SIG-M5 treated with dmso at 0.1 percent for 504 hours (cell line): ENCODE results near the gene CDPF1.
"Not testable (repeated sequence)": the region's sequence is repeated elsewhere in the genome, so short reads cannot be mapped to it uniquely, and the experiment has no call there.

Experiments used
- DNase-seq: peaks from one replicate; lab custom pipeline; 2025; ENCODE audit not compliant: unreplicated experiment; lab: John Stamatoyannopoulos, UW

Gene CDPF1

GRCh38 chr22:46226577-46226976 is 23.5 kb downstream of the CDPF1 start:
- no peak for DNase-seq

DNA sequence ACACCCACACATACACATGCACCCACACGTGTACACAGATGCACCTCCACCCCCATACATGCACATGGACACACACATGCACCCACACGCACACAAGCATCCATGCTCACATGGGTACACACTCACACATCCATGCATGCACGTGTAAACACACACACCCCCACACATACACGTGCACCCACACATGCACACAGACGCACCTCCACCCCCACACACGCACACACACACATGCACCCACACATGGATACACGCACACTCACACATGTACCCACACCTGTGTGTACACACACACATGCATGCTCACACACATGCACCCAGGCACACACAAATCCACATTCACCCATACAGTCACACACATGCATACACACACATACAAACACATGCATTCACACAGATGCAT is 24.5 kb downstream of the CDPF1 start:
- DNase-seq = no peak

DNA sequence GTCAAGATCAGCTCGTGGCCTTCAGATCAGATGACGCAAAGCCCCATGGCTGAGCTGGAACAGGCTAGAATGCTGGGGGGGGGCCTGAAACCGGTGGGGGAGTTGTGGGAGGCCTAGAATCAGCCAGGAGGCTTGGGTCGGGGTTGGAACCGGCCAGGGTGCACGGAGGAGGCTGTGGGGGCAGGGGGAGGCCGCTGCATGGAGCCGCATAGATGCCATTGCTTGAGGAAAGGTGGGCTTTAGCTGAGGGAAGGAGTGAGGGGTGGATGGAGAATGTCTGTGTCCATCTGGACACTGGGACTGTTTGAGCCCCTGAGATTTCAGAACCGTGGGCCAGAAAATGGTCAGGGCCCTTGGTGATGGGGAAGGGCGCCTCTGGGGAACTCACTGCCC is 25.2 kb downstream of the CDPF1 start:
- DNase-seq = no peak

GRCh38 chr22:46224044-46224897 is 25.8 kb downstream of the CDPF1 start:
- no peak for DNase-seq

DNA sequence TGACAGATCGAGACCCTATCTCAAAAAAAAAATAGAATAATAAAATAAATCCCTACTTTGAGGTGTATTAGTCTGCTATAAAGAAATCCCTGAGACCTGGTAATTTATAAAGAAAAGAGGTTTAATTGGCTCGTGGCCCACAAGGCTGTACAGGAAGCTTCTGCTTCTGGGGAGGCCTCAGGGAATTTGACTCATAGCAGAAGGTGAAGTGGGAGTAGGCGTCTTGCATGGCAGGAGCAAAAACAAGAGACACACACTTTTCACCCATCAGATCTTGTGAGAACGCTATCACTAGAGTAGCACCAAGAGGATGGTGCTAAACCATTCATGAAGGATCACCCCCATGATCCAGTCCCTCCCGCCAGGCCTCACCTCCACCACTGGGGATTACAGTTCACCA is 29.2 kb downstream of the CDPF1 start:
- no peak for DNase-seq

DNA sequence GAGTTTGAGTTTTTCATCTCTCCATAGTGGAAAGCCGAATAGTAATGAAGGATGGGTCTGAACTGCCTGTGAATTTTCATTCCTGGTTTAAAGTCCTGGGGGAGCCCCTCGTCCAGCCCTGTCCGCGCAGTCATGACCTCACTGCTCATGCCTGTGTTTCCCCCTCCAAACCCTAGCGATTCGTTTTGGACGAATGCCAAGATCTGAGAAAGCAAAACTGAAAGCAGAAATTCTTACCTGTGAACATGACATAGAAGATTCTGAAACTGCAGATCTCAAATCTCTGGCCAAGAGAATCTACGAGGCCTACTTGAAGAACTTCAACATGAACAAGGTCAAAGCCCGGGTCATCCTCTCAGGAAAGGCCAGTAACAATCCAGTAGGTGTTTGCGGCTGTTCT is 30.5 kb downstream of the CDPF1 start:
- DNase-seq = no peak

DNA sequence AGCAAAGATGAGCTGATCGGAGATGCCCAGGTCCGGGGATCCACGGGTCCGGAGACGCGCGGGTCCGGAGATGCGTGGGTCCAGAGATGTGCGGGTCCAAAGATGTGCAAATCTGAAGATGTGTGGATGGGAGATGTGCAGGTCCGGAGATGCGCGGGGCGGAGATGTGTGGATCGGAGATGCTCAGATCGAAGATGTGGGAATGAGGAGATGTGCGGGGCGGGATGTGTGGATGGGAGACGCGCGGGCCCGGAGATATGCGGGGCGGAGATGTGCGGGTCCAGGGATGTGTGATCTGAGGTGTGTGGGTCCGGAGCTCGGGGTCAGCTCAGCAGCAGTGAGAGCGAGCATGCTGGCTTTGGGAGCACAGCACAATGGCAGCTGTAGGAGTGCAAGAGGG is 35.5 kb downstream of the CDPF1 start:
- no peak for DNase-seq

DNA sequence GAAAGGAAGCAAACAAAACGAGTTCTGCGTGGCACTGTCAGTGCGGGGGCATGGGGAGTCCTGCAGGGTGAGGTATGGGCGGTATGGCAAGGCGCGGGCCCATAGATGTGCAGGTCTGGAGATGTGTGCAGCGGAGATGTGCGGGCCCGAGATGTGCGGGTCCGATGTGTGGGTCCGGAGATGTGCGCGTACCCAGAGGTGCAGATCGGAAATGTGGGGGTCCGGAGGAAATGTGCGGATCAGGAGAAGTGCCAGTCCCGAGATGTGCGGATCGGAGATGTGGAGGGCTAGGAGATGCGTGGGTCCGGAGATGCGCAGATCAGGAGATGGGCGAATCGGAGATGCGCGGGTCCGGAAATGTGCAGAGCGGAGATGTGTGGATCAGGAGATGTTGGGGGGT is 35.9 kb downstream of the CDPF1 start:
- DNase-seq = no peak

GRCh38 chr22:46213052-46213451 is 37.0 kb downstream of the CDPF1 start:
- DNase-seq = no peak

GRCh38 chr22:46212195-46212594 is 37.9 kb downstream of the CDPF1 start:
- DNase-seq = no peak

DNA sequence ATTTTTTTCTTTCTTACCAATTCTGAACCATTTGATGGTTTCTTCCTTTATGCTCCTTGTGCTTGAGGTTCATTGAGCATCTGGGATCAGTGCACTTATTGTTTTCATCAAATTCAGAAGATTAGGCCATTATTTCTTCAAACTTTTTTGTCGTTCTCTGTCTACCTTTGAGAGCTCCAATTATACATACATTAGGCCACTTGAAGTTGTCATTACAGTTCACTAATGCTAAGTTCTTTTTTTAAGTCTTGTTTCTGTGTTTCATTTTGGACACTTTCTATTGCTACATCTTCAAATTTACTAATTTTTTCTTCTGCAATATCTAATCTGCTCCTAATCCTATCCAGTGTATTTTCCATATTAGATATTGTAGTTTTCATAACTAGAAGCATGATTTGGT is 40.8 kb downstream of the CDPF1 start:
- DNase-seq = no peak

- no peak for DNase-seq
Observed at GRCh38 chr22:46203601-46203980, 46.5 kb downstream of the CDPF1 start.

GRCh38 chr22:46202897-46203600 is 47.0 kb downstream of the CDPF1 start:
- DNase-seq = no peak

DNA sequence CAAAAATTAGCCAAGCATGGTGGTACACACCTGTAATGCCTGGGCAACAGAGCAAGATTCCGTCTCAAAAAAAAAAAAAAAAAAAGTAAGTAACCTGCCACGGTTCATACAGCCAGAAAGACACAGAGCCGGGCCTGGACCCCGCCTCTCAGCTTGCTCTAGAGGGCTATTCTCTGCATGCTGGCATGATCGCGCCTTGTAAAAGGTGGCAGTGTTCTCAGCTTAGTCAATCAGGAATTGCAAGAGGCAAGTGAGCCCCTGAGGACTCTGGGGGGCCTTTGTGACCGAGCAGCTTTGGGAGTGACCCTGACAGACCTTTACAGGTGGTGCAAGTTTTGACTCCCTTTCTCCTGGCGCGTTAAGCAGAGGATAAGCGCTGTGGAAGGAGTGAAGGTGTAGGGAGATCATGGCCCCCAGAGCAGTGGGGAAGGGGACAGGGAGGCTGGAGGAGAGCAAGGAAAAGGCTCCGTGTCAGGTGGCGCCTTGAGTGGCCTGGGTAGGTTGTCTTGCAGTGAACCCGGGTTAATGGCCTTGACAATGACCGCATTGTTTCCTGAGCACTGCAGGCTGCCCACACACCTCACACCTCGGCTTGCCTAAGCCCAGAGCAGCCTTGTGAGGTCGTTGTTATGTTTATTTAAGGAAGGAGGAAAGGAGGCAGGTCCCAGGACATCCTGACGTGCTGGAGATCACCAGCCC is 48.9 kb downstream of the CDPF1 start:
- no peak for DNase-seq

DNA sequence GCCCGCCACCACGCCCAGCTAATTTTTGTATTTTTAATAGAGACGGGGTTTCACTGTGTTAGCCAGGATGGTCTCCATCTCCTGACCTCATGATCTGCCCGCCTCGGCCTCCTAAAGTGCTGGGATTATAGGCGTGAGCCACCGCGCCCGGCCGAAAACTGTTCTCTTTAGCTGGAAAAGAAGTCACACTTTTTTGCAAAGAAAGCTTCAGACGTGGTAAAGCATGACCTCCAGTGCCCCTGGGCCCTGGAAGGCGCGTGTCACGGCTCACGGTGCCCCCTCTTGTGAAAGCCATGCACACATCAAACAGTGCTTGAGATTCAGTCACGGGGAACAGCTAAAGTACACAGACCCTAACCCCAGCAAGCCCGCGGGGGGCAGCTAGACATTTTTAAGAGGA is 51.3 kb downstream of the CDPF1 start:
- DNase-seq = not testable (repeated sequence)

DNA sequence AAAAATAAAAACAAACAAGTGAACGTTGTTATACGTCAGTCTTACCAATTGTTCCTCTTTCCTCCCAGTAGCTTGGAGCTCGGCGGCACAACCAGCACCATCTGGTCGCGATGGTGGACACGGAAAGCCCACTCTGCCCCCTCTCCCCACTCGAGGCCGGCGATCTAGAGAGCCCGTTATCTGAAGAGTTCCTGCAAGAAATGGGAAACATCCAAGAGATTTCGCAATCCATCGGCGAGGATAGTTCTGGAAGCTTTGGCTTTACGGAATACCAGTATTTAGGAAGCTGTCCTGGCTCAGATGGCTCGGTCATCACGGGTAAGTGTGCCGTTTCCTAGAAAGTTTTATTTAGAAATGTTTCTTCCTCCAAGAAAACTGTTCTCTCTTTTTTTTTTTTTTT is 51.8 kb downstream of the CDPF1 start:
- DNase-seq = no peak

DNA sequence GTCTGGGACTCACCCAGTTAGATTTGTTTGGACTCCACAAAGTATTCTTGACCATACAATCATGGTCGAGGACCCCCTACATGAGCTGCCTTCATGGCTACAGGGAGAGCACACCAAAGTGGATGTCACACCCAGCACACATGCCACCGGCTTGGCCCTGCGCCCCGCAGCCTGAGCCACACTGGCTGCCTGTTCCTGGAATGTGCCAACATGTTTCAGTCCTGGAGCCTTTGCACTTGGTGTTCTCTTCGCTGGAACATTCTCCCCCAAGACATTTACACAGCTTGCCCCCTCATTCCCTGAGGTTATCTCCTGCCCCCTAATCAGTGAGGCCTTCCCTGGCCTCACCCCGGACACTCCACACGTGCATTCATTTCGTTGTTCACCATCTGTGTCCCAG is 53.8 kb downstream of the CDPF1 start:
- no peak for DNase-seq

GRCh38 chr22:46195487-46196165 is 54.5 kb downstream of the CDPF1 start:
- DNase-seq = no peak
